Measurements from ENCODE around the gene PRRX2. TPM values are rescaled to one million over a fixed set of nuclear protein-coding genes. Genes with fewer than 3 reads are reported as not detected.
A peak's percentile ranks its signal among the peaks of the same experiment; 100 is the strongest.

Gene PRRX2
- total RNA-seq, 1 experiment from 2014 or later, result 12.7 TPM

DNA sequence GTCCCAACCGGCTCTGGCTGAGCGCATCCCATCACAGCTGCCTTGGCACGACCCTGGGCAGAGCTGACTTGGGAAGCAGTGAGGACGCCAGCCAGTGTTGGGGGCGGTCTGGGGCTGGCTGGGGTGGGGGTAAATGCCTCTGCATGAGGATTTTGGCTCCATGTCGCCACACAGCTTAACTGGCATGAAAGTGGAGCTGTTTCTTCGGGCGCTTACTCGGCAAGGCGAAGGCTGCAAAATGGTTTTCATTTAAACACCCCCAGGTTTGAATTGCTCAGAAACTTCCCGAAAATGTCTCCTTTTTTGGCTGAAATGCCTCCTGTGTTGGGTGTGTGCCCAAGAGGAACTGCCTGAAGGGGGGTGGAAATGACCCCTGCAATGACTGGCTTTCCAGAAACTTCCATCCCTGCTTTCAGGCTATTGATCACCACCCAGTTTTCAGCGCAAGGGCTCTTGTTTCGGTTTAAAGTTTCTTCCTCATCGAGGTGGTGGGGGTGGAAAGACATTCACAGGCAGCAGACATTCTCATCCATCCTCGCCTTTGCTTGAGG lies 49.1 kb downstream of the PRRX2 start:
- Histone ChIP-seq H3K9me3 (ENCODE audit: low read depth, low read length, poor library complexity, severe bottlenecking) (no peaks in the 10 kb centered on the region), H3K4me1 (ENCODE audit: insufficient read depth, low read length, poor library complexity, severe bottlenecking) (peaks cover 34% of the 10 kb centered on the region), H3K27ac (ENCODE audit: low read depth, low read length, poor library complexity, severe bottlenecking) (peak overlapping the region; percentile 2), H3K27me3 (replicated peaks; ENCODE audit: insufficient read depth, low read depth, low read length, poor library complexity) (no peaks in the 10 kb centered on the region), H3K4me3 (ENCODE audit: low read depth, low read length, poor library complexity, severe bottlenecking) (no peak overlapping the region), H3K36me3 (ENCODE audit: insufficient read depth, low read length, poor library complexity, severe bottlenecking) (no peaks in the 10 kb centered on the region)
- no peak for DNase-seq (ENCODE audit: low spot score)
- intact Hi-C loops (cut with micrococcal nuclease; ENCODE audit: unreplicated experiment), result no loop called here
- no TSS peak for BruUV-seq (replicated peaks)
- CTCF ChIA-PET, result no interaction called here
- POLR2A ChIA-PET (ENCODE audit: low non-redundant PET), result interaction anchor here (0.7 kb wide), 1 partner anchor 37 kb away, joined by 3 read pairs; no protein-coding TSS in a partner anchor
- TF ChIP-seq, protein P1, sequence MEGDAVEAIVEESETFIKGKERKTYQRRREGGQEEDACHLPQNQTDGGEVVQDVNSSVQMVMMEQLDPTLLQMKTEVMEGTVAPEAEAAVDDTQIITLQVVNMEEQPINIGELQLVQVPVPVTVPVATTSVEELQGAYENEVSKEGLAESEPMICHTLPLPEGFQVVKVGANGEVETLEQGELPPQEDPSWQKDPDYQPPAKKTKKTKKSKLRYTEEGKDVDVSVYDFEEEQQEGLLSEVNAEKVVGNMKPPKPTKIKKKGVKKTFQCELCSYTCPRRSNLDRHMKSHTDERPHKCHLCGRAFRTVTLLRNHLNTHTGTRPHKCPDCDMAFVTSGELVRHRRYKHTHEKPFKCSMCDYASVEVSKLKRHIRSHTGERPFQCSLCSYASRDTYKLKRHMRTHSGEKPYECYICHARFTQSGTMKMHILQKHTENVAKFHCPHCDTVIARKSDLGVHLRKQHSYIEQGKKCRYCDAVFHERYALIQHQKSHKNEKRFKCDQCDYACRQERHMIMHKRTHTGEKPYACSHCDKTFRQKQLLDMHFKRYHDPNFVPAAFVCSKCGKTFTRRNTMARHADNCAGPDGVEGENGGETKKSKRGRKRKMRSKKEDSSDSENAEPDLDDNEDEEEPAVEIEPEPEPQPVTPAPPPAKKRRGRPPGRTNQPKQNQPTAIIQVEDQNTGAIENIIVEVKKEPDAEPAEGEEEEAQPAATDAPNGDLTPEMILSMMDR (conservative IDR thresholded peaks at IDR 0.05; ENCODE audit: low read depth, low read length), result no peak
- TF ChIP-seq EZH2 (IDR thresholded peaks at IDR 0.05; ENCODE audit: borderline replicate concordance, low read depth, low read length, poor library complexity, severe bottlenecking), result no peak

DNA sequence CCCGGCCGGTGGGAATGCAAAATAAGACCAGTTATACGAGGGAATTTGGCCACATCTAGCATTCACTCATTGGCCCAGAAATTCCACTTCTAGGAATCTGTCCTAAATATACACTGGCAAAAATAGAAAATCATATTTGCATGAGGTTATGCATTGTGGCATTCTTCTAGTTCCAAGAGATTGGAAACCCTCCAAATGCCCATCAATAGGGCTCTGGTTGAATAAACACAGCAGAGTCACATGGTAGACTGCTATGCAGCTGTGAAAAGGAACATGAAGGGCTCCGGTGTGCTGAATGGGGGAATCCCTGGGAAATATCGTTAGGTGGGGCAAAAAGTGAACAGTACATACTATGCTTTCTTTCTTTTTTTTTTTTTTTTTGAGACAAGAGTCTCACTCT lies 50.6 kb downstream of the PRRX2 start:
- Histone ChIP-seq H3K4me1 (ENCODE audit: insufficient read depth, low read length, poor library complexity, severe bottlenecking) (peaks cover 24% of the 10 kb centered on the region), H3K27me3 (replicated peaks; ENCODE audit: insufficient read depth, low read depth, low read length, poor library complexity) (no peaks in the 10 kb centered on the region), H3K36me3 (ENCODE audit: insufficient read depth, low read length, poor library complexity, severe bottlenecking) (no peaks in the 10 kb centered on the region), H3K27ac (ENCODE audit: low read depth, low read length, poor library complexity, severe bottlenecking) (no peak overlapping the region), H3K4me3 (ENCODE audit: low read depth, low read length, poor library complexity, severe bottlenecking) (no peak overlapping the region), H3K9me3 (ENCODE audit: low read depth, low read length, poor library complexity, severe bottlenecking) (no peaks in the 10 kb centered on the region)
- no peak for DNase-seq (ENCODE audit: low spot score)
- intact Hi-C loops (cut with micrococcal nuclease; ENCODE audit: unreplicated experiment), result no loop called here
- CTCF ChIA-PET, result no interaction called here
- no peak for TF ChIP-seq EZH2 (IDR thresholded peaks at IDR 0.05; ENCODE audit: borderline replicate concordance, low read depth, low read length, poor library complexity, severe bottlenecking)
- TF ChIP-seq, protein P1 (conservative IDR thresholded peaks at IDR 0.05; ENCODE audit: low read depth, low read length), result no peak
- BruUV-seq (replicated peaks), result no TSS peak
- POLR2A ChIA-PET (ENCODE audit: low non-redundant PET), result no interaction called here

DNA sequence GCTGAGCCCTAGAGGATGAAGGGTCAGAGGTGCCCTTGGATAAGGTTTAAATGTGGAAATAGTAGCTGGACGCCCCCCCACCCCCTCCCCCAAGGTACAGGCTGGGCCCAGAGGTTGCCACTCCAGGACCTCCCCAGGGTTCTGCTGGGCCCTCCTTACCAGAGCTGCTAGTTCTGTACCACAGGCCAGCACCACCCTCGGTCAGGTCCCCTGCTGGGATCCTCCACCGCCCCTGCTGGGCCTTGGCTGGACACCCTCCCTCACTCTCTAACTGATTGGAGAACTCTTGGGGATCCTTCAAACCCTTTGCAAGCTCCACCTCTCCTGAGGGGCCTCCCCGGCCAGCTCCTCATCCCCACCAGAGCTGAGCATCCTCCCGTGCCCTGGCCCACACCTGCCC lies 52.5 kb downstream of the PRRX2 start:
- H3K4me1 ChIP-seq (ENCODE audit: insufficient read depth, low read length, poor library complexity, severe bottlenecking), result peaks cover 9% of the 10 kb centered on the region
- BruUV-seq (replicated peaks), result no TSS peak
- ChIA-PET CTCF (interaction anchor here (0.6 kb wide), 1 partner anchor 66 kb away, joined by 5 read pairs; no protein-coding TSS in a partner anchor), POLR2A (ENCODE audit: low non-redundant PET) (no interaction called here)
- no peak for DNase-seq (ENCODE audit: low spot score)
- no peaks in the 10 kb centered on the region for H3K36me3 ChIP-seq (ENCODE audit: insufficient read depth, low read length, poor library complexity, severe bottlenecking)
- H3K27ac ChIP-seq (ENCODE audit: low read depth, low read length, poor library complexity, severe bottlenecking), result no peak overlapping the region
- no peaks in the 10 kb centered on the region for H3K9me3 ChIP-seq (ENCODE audit: low read depth, low read length, poor library complexity, severe bottlenecking)
- TF ChIP-seq EZH2 (IDR thresholded peaks at IDR 0.05; ENCODE audit: borderline replicate concordance, low read depth, low read length, poor library complexity, severe bottlenecking), result no peak
- TF ChIP-seq, protein P1 (conservative IDR thresholded peaks at IDR 0.05; ENCODE audit: low read depth, low read length), result no peak
- H3K4me3 ChIP-seq (ENCODE audit: low read depth, low read length, poor library complexity, severe bottlenecking), result no peak overlapping the region
- intact Hi-C loops (cut with micrococcal nuclease; ENCODE audit: unreplicated experiment), result no loop called here
- no peaks in the 10 kb centered on the region for H3K27me3 ChIP-seq (replicated peaks; ENCODE audit: insufficient read depth, low read depth, low read length, poor library complexity)
